ENCODE results near the gene CDH10. TPM values are rescaled to one million over a fixed set of nuclear protein-coding genes. Genes with fewer than 3 reads are reported as not detected.

The CDH10 gene
- total and polyA plus RNA-seq, 2 donors (not counting 3 experiments of a cell fraction or from before 2014, with no cell fraction given), result 0.07 TPM; not detected in 1

GRCh38 chr5:24505258-24505657, 139.5 kb downstream of the CDH10 start:
- ChIA-PET POLR2A (no interaction called here), CTCF (no interaction called here)
- dilution Hi-C loops (cut with MboI; ENCODE audit: extremely low pct_ligation_motif_present, low sequenced_read_pairs), result no loop called here
- Histone ChIP-seq H4K20me1 (replicated peaks; ENCODE audit: control insufficient read depth, extremely low read depth, insufficient read depth, low read length) (no peaks in the 10 kb centered on the region), H3K36me3 (ENCODE audit: control insufficient read depth in 2 of 2, extremely low read depth in 1 of 2, insufficient read depth in 2 of 2, low read length in 2 of 2) (no peaks in the 10 kb centered on the region), H3K9me1 (replicated peaks; ENCODE audit: control insufficient read depth, extremely low read depth, insufficient read depth, low read length) (no peaks in the 10 kb centered on the region), H3K27me3 (ENCODE audit: control insufficient read depth in 2 of 2, insufficient read depth in 2 of 2, low read length in 2 of 2) (no peaks in the 10 kb centered on the region), H2AFZ (ENCODE audit: low read depth, low read length) (no peak overlapping the region), H3K9me3 (replicated peaks; ENCODE audit: control insufficient read depth, insufficient read depth, low read length) (peaks cover 2% of the 10 kb centered on the region), H3K9ac (replicated peaks; ENCODE audit: extremely low read depth, insufficient read depth, low read length) (no peak overlapping the region), H3K27ac (ENCODE audit: insufficient read depth, low read depth, low read length) (no peak overlapping the region), H3K4me2 (ENCODE audit: insufficient read depth, low read length) (no peak overlapping the region), H3K4me3 (replicated peaks in 1 of 3; ENCODE audit: insufficient read depth in 1 of 3, low read depth in 1 of 3, low read length in 3 of 3) (no peak overlapping the region), H3K79me2 (ENCODE audit: control insufficient read depth, insufficient read depth, low read length) (no peaks in the 10 kb centered on the region), H3K4me1 (ENCODE audit: control insufficient read depth, extremely low read depth, insufficient read depth, low read length) (no peaks in the 10 kb centered on the region)
- intact Hi-C loops (cut with micrococcal nuclease), result no loop called here
- FAIRE-seq (no peak), DNase-seq (ENCODE audit: low read depth, low spot score) (no peak)
- no peak for TF ChIP-seq JUN (IDR thresholded peaks at IDR 0.05; ENCODE audit: borderline replicate concordance, insufficient read depth, insufficient read length, low read depth)
- TF ChIP-seq POLR2AphosphoS5 (IDR thresholded peaks at IDR 0.05; ENCODE audit: insufficient read depth, low read depth, low read length), result no peak
- TF ChIP-seq MAX (IDR thresholded peaks at IDR 0.05; ENCODE audit: insufficient read depth, insufficient read length), result no peak
- no peak for TF ChIP-seq CTCF (IDR thresholded peaks at IDR 0.05; ENCODE audit: extremely low read depth in 1 of 2, insufficient read depth in 1 of 2, low read depth in 1 of 2, low read length in 2 of 2)
- TF ChIP-seq GATA2 (IDR thresholded peaks at IDR 0.05; ENCODE audit: insufficient read depth, insufficient read length, low read depth, low read length), result no peak
- TF ChIP-seq EZH2 (IDR thresholded peaks at IDR 0.05; ENCODE audit: borderline replicate concordance, low read depth, low read length, severe bottlenecking), result no peak
- TF ChIP-seq MYC (IDR thresholded peaks at IDR 0.05; ENCODE audit: low read depth, low read length), result no peak
- TF ChIP-seq POLR2A (IDR thresholded peaks at IDR 0.05; ENCODE audit: low read depth, low read length), result no peak
- no peak for TF ChIP-seq FOS (IDR thresholded peaks at IDR 0.05; ENCODE audit: borderline replicate concordance, insufficient read depth, low read length)
- BruUV-seq (replicated peaks), result no TSS peak
